ENCODE results near the gene ECM2.

DNA sequence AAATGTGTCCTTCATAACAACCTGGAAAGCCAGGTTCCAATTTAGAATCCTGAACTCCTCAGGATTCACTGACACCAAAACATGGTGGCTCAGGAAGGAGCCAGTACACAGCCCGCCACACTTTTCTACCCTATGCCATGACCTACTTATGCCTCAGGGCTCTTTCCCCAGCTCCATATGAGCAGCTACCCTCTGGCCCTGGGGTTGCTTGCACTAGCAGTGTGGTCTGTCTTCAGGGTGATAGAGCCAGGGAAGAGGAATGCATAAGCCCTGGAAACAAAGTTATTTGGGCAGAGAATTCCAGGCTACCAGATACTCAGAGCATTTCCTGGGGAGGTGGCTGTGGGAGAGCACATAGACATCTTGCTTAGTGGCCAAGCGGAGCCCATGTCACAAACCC is 15.0 kb upstream of the ECM2 start:
- TF ChIP-seq CTCF (IDR thresholded peaks at IDR 0.05) (no peak), POLR2A (IDR thresholded peaks at IDR 0.05) (no peak)

All from testis (tissue), 2 donors.